WTC11 (cell line): ENCODE results near the gene HIC1. TPM values are rescaled to one million over a fixed set of nuclear protein-coding genes. Genes with fewer than 3 reads are reported as not detected.

Experiments used
- ATAC-seq: fragments of 200-7000 bp; cut with Tn5 transposase; 2 replicates; pipeline ENCODE4 v1.10.0; 2021; ENCODE audit warnings: mild to moderate bottlenecking, moderate library complexity
- Bru-seq: library from RNA; stranded (reverse); fragments of 400-500 nt; gene quantifications from one replicate; lab custom pipeline; 2021; lab: Mats Ljungman, UMichigan
- CTCF ChIA-PET: fragments of 300-600 bp; sonication (Branson Sonifier 250); formaldehyde crosslinking; loops from one replicate; lab custom pipeline; 2021; ENCODE audit warnings: antibody characterized with exemption; lab: Charles Lee
- POLR2A ChIA-PET: fragments of 350-600 bp; sonication (Branson Sonifier 250); formaldehyde crosslinking; loops from one replicate; lab custom pipeline; 2021; ENCODE audit warnings: antibody characterized with exemption; lab: Charles Lee
- DNase-seq: peaks from one replicate; pipeline ENCODE4 v3.0.0; 2021; ENCODE audit warnings: low spot score
- H3K27ac Mint-ChIP-seq: 2 replicates; pipeline ENCODE4 v1.8.0; 2021; ENCODE audit warnings: mixed read lengths
- H3K27me3 Mint-ChIP-seq: 2 replicates; pipeline ENCODE4 v1.8.0; 2021; ENCODE audit warnings: low read depth, mild to moderate bottlenecking, moderate library complexity, mixed read lengths
- H3K36me3 Mint-ChIP-seq: 2 replicates; pipeline ENCODE4 v1.8.0; 2021; ENCODE audit warnings: mixed read lengths
- H3K4me1 Mint-ChIP-seq: 2 replicates; pipeline ENCODE4 v1.8.0; 2022; ENCODE audit warnings: mixed read lengths
- H3K4me3 Mint-ChIP-seq: 2 replicates; pipeline ENCODE4 v1.8.0; 2021; ENCODE audit warnings: mild to moderate bottlenecking, moderate library complexity, mixed read lengths
- H3K9me3 Mint-ChIP-seq: 2 replicates; pipeline ENCODE4 v1.8.0; 2021; ENCODE audit warnings: mixed read lengths
- CBFB ChIP-seq: sonication (generic); formaldehyde crosslinking; IDR thresholded peaks from 2 replicates; pipeline ENCODE4 v1.8.1; 2022; ENCODE audit warnings: mild to moderate bottlenecking, low read depth, missing genetic modification reagents
- FOXP1 ChIP-seq: sonication (generic); formaldehyde crosslinking; IDR thresholded peaks from 2 replicates; pipeline ENCODE4 v1.8.0; 2022; ENCODE audit warnings: missing genetic modification reagents, mild to moderate bottlenecking, moderate library complexity, borderline replicate concordance
- GTF2I ChIP-seq: fragments of 250-450 bp; sonication (Bioruptor Pico); conservative IDR thresholded peaks from 2 replicates; pipeline ENCODE4 v1.4.0; 2021; ENCODE audit warnings: mild to moderate bottlenecking
- JAZF1 ChIP-seq: fragments of 250-450 bp; sonication (Bioruptor Pico); IDR thresholded peaks from 2 replicates; pipeline ENCODE4 v1.9.0; 2021; ENCODE audit warnings: moderate library complexity, mild to moderate bottlenecking, inconsistent platforms
- JUN ChIP-seq: sonication (generic); formaldehyde crosslinking; IDR thresholded peaks from 2 replicates; pipeline ENCODE4 v1.8.0; 2023; ENCODE audit warnings: mild to moderate bottlenecking, missing genetic modification reagents
- KAT7 ChIP-seq: sonication (generic); formaldehyde crosslinking; IDR thresholded peaks from 2 replicates; pipeline ENCODE4 v1.8.1; 2023; ENCODE audit warnings: missing genetic modification reagents, mild to moderate bottlenecking, borderline replicate concordance
- NFE2L1 ChIP-seq: sonication (generic); formaldehyde crosslinking; IDR thresholded peaks from 2 replicates; pipeline ENCODE4 v1.8.1; 2023; ENCODE audit warnings: missing genetic modification reagents
- SMAD3 ChIP-seq: sonication (generic); formaldehyde crosslinking; IDR thresholded peaks from 2 replicates; pipeline ENCODE4 v1.8.0; 2022; ENCODE audit warnings: missing genetic modification reagents, mild to moderate bottlenecking, borderline replicate concordance
- SMAD4 ChIP-seq: sonication (generic); formaldehyde crosslinking; IDR thresholded peaks from 2 replicates; pipeline ENCODE4 v1.8.0; 2022; ENCODE audit warnings: mild to moderate bottlenecking, missing genetic modification reagents
- ZBTB21 ChIP-seq: sonication (generic); formaldehyde crosslinking; IDR thresholded peaks from 2 replicates; pipeline ENCODE4 v1.8.1; 2023; ENCODE audit warnings: mild to moderate bottlenecking, missing genetic modification reagents, borderline replicate concordance
- long read RNA-seq, 3 experiments: library from RNA in 1 of 3; library from capped mRNA in 1 of 3; library from polyadenylated mRNA in 1 of 3; unstranded in 2 of 3; stranded (forward) in 1 of 3; transcript quantifications; one replicate each; pipeline ENCODE4 v2.0.0, GENCODE V29; 2021
- total RNA-seq: library from RNA; stranded (reverse); gene quantifications from 3 replicates; pipeline ENCODE4 v1.2.3, GENCODE V29; 2021
- TF ChIP-seq, protein P1 (sequence below): fragments of 250-450 bp; sonication (Bioruptor Pico); IDR thresholded peaks from 2 replicates; pipeline ENCODE4 v1.9.0; 2021; ENCODE audit warnings: moderate library complexity, mild to moderate bottlenecking, inconsistent platforms, borderline replicate concordance
- TF ChIP-seq, protein P2 (sequence below): sonication (generic); formaldehyde crosslinking; IDR thresholded peaks from 2 replicates; pipeline ENCODE4 v1.8.0; 2022; ENCODE audit warnings: mild to moderate bottlenecking, missing genetic modification reagents
- TF ChIP-seq, protein P3 (sequence below): sonication (generic); formaldehyde crosslinking; IDR thresholded peaks from 2 replicates; pipeline ENCODE4 v1.8.0; 2022; ENCODE audit warnings: mild to moderate bottlenecking, missing genetic modification reagents
- TF ChIP-seq, protein P4 (sequence below): sonication (generic); formaldehyde crosslinking; IDR thresholded peaks from 2 replicates; pipeline ENCODE4 v1.8.1; 2023; ENCODE audit warnings: mild to moderate bottlenecking, moderate library complexity, missing genetic modification reagents
- TF ChIP-seq, protein P5 (sequence below): fragments of 200-600 bp; IDR thresholded peaks from 2 replicates; pipeline ENCODE4 v1.8.0; 2022; ENCODE audit warnings: antibody characterized with exemption
- TF ChIP-seq, protein P6 (sequence below): sonication (generic); formaldehyde crosslinking; IDR thresholded peaks from 2 replicates; pipeline ENCODE4 v1.8.1; 2022; ENCODE audit warnings: mild to moderate bottlenecking, moderate library complexity, missing genetic modification reagents

Gene HIC1, protein sequence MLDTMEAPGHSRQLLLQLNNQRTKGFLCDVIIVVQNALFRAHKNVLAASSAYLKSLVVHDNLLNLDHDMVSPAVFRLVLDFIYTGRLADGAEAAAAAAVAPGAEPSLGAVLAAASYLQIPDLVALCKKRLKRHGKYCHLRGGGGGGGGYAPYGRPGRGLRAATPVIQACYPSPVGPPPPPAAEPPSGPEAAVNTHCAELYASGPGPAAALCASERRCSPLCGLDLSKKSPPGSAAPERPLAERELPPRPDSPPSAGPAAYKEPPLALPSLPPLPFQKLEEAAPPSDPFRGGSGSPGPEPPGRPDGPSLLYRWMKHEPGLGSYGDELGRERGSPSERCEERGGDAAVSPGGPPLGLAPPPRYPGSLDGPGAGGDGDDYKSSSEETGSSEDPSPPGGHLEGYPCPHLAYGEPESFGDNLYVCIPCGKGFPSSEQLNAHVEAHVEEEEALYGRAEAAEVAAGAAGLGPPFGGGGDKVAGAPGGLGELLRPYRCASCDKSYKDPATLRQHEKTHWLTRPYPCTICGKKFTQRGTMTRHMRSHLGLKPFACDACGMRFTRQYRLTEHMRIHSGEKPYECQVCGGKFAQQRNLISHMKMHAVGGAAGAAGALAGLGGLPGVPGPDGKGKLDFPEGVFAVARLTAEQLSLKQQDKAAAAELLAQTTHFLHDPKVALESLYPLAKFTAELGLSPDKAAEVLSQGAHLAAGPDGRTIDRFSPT
- total RNA-seq: 0.37 to 0.46 TPM (median 0.39 TPM) in 3 replicates
- Bru-seq, nascent RNA: not detected
- long read RNA-seq, experiment 1: 0 reads
- long read RNA-seq, experiment 2: 0 reads
- long read RNA-seq, experiment 3: 0 reads

DNA sequence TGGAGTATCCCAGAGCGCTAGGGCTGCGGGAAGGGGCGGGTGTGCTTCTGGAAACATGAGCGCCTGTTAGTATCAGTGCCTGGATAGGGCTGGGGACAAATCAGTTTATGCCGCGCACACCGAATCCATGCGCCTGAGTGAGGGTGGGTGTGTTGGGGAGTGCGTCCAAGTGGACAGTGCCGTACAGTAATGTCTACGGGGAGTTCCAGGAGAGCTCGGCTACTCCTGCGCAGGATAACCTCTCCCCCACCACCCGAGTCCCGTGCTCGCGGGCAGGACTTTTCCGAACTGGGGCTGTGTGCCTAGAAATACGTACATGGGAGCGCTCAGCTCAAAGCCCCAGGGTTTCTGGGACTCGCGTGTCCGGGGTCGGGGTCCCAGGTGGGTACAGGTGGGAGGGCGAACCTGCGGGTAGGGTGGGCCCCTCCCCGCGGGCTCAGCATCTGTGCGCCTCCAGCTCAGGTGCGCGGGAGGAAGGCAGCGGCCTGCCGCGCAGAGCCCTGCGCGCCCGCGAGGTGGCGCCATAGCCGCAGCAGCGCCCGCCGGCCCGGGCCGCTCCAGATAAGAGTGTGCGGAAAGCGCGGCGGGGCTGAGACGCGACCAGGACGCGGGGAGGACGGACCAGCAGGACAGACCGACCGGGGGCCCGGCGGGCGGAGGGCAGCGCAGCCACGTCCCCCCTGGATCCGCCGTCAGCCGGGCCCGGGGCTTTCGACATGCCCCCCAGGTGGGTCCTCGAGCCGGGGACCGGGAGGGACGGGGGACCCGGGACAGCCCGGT is at the start of gene HIC1:
Gene HIC1, plus strand, starts transcription at position 592 of the 780 bp plus-strand sequence. CDS start 1,588 bp downstream, outside the sequence.
- ChIA-PET POLR2A (no interaction called here), CTCF (interaction anchor here (0.5 to 6.2 kb wide), 59 partner anchors 8 to 352 kb away, joined by 3 to 229 read pairs (median 4); partner anchors contain the start of genes DPH1, RTN4RL1, SGSM2 and SMG6)
- peak; percentile 80 for DNase-seq
- H3K27ac Mint-ChIP-seq: no peak within 1 kb of the TSS
- peaks cover 68% of the 10 kb centered on the region for H3K27me3 Mint-ChIP-seq
- peaks cover 4% of the 10 kb centered on the region for H3K4me1 Mint-ChIP-seq
- peak; percentile 28 for ATAC-seq
- no peaks in the 10 kb centered on the region for H3K36me3 Mint-ChIP-seq
- peak within 1 kb of the TSS; percentile 60 for H3K4me3 Mint-ChIP-seq
- TF ChIP-seq ZBTB21: peak; percentile 35; the same call in 1 of the 2 replicates
- peak; percentile 42; the same call in 1 of the 2 replicates for TF ChIP-seq CBFB
- TF ChIP-seq, protein P1, sequence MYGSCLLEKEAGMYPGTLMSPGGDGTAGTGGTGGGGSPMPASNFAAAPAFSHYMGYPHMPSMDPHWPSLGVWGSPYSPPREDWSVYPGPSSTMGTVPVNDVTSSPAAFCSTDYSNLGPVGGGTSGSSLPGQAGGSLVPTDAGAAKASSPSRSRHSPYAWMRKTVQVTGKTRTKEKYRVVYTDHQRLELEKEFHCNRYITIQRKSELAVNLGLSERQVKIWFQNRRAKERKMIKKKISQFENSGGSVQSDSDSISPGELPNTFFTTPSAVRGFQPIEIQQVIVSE (CRISPR knock-in tag): no peak
- TF ChIP-seq GTF2I (CRISPR knock-in tag): no peak
- no peak for TF ChIP-seq SMAD3 (CRISPR knock-in tag)
- TF ChIP-seq SMAD4 (CRISPR knock-in tag): no peak
- TF ChIP-seq, protein P2, sequence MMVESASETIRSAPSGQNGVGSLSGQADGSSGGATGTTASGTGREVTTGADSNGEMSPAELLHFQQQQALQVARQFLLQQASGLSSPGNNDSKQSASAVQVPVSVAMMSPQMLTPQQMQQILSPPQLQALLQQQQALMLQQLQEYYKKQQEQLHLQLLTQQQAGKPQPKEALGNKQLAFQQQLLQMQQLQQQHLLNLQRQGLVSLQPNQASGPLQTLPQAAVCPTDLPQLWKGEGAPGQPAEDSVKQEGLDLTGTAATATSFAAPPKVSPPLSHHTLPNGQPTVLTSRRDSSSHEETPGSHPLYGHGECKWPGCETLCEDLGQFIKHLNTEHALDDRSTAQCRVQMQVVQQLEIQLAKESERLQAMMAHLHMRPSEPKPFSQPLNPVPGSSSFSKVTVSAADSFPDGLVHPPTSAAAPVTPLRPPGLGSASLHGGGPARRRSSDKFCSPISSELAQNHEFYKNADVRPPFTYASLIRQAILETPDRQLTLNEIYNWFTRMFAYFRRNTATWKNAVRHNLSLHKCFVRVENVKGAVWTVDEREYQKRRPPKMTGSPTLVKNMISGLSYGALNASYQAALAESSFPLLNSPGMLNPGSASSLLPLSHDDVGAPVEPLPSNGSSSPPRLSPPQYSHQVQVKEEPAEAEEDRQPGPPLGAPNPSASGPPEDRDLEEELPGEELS (CRISPR knock-in tag): 0 out of 2 replicates have a peak, but pooled peaks have one; percentile 41
- TF ChIP-seq, protein P3, sequence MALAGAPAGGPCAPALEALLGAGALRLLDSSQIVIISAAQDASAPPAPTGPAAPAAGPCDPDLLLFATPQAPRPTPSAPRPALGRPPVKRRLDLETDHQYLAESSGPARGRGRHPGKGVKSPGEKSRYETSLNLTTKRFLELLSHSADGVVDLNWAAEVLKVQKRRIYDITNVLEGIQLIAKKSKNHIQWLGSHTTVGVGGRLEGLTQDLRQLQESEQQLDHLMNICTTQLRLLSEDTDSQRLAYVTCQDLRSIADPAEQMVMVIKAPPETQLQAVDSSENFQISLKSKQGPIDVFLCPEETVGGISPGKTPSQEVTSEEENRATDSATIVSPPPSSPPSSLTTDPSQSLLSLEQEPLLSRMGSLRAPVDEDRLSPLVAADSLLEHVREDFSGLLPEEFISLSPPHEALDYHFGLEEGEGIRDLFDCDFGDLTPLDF (CRISPR knock-in tag): no peak
- TF ChIP-seq NFE2L1 (CRISPR knock-in tag): peak; percentile 22; the same call in 1 of the 2 replicates
- TF ChIP-seq FOXP1 (CRISPR knock-in tag): no peak
- TF ChIP-seq, protein P4, sequence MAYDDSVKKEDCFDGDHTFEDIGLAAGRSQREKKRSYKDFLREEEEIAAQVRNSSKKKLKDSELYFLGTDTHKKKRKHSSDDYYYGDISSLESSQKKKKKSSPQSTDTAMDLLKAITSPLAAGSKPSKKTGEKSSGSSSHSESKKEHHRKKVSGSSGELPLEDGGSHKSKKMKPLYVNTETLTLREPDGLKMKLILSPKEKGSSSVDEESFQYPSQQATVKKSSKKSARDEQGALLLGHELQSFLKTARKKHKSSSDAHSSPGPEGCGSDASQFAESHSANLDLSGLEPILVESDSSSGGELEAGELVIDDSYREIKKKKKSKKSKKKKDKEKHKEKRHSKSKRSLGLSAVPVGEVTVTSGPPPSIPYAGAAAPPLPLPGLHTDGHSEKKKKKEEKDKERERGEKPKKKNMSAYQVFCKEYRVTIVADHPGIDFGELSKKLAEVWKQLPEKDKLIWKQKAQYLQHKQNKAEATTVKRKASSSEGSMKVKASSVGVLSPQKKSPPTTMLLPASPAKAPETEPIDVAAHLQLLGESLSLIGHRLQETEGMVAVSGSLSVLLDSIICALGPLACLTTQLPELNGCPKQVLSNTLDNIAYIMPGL: peak; percentile 80; the same call in 1 of the 2 replicates
- TF ChIP-seq, protein P5, sequence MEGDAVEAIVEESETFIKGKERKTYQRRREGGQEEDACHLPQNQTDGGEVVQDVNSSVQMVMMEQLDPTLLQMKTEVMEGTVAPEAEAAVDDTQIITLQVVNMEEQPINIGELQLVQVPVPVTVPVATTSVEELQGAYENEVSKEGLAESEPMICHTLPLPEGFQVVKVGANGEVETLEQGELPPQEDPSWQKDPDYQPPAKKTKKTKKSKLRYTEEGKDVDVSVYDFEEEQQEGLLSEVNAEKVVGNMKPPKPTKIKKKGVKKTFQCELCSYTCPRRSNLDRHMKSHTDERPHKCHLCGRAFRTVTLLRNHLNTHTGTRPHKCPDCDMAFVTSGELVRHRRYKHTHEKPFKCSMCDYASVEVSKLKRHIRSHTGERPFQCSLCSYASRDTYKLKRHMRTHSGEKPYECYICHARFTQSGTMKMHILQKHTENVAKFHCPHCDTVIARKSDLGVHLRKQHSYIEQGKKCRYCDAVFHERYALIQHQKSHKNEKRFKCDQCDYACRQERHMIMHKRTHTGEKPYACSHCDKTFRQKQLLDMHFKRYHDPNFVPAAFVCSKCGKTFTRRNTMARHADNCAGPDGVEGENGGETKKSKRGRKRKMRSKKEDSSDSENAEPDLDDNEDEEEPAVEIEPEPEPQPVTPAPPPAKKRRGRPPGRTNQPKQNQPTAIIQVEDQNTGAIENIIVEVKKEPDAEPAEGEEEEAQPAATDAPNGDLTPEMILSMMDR: peak; percentile 86
- TF ChIP-seq KAT7 (CRISPR knock-in tag): no peak
- TF ChIP-seq JUN (CRISPR knock-in tag): no peak
- no peak for TF ChIP-seq JAZF1 (CRISPR knock-in tag)
- TF ChIP-seq, protein P6, sequence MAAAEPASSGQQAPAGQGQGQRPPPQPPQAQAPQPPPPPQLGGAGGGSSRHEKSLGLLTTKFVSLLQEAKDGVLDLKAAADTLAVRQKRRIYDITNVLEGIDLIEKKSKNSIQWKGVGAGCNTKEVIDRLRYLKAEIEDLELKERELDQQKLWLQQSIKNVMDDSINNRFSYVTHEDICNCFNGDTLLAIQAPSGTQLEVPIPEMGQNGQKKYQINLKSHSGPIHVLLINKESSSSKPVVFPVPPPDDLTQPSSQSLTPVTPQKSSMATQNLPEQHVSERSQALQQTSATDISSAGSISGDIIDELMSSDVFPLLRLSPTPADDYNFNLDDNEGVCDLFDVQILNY (CRISPR knock-in tag): peak; percentile 54; the same call in 1 of the 2 replicates
- no peaks in the 10 kb centered on the region for H3K9me3 Mint-ChIP-seq
